OCI-LY3 (cell line): ENCODE measurements around the gene EDRF1.

Source experiments
- H2AFZ ChIP-seq: fragments of 200-600, 300-600 bp; shearing (Covaris generic); 2 replicates; pipeline ENCODE4 v1.6.0; 2014; ENCODE audit warnings: antibody characterized with exemption, low read depth, low read length
- H3K27ac ChIP-seq: fragments of 200-600, 300-600 bp; sonication (generic); 2 replicates; pipeline ENCODE4 v1.5.1; 2014; ENCODE audit warnings: mild to moderate bottlenecking, low read length, moderate library complexity, mixed read lengths
- H3K27me3 ChIP-seq: fragments of 200-600, 300-600 bp; sonication (generic); 2 replicates; pipeline ENCODE4 v1.6.1; 2014; ENCODE audit warnings: low read depth, low read length, mixed read lengths
- H3K36me3 ChIP-seq: fragments of 200-600, 300-600 bp; sonication (generic); replicated peaks from 2 replicates; pipeline ENCODE3; 2014; ENCODE audit warnings: low read depth, low read length, mixed read lengths
- H3K4me1 ChIP-seq: fragments of 300-600, 200-600 bp; sonication (generic); 2 replicates; pipeline ENCODE4 v1.6.1; 2014; ENCODE audit warnings: low read length, mixed read lengths
- H3K4me2 ChIP-seq: fragments of 200-600, 300-600 bp; sonication (generic); 2 replicates; pipeline ENCODE4 v1.6.1; 2014; ENCODE audit warnings: low read length, mixed read lengths
- H3K4me3 ChIP-seq: fragments of 300-600, 200-600 bp; sonication (generic); 2 replicates; pipeline ENCODE4 v1.5.1; 2014; ENCODE audit warnings: antibody characterized with exemption, mild to moderate bottlenecking, low read length, moderate library complexity
- H3K79me2 ChIP-seq: fragments of 300-600, 200-600 bp; shearing (Covaris generic); 2 replicates; pipeline ENCODE4 v1.6.1; 2014; ENCODE audit warnings: mild to moderate bottlenecking, low read length, mixed read lengths
- H3K9ac ChIP-seq: fragments of 300-600, 200-600 bp; shearing (Covaris generic); 2 replicates; pipeline ENCODE4 v1.6.0; 2014; ENCODE audit warnings: mild to moderate bottlenecking, low read length, moderate library complexity
- H3K9me3 ChIP-seq: fragments of 200-600, 300-600 bp; shearing (Covaris generic); 2 replicates; pipeline ENCODE4 v1.6.1; 2014; ENCODE audit warnings: low read length, mixed read lengths; ENCODE audit not compliant: insufficient read depth
- H4K20me1 ChIP-seq: fragments of 200-600, 300-600 bp; sonication (generic); 2 replicates; pipeline ENCODE4 v1.6.1; 2016; ENCODE audit warnings: low read length, mixed read lengths; ENCODE audit not compliant: insufficient read depth
- CTCF ChIP-seq: fragments of 200-600, 300-600 bp; sonication (generic); IDR thresholded peaks from 2 replicates; pipeline ENCODE4 v1.5.1; 2014; ENCODE audit warnings: antibody characterized with exemption, low read length, low read depth
- EZH2phosphoT487 ChIP-seq: fragments of 200-600 bp; shearing (Covaris generic); IDR thresholded peaks from 2 replicates; pipeline ENCODE4 v1.6.1; 2018; ENCODE audit warnings: antibody characterized with exemption, mixed run types, low read depth

Gene EDRF1

GRCh38 chr10:125756853-125757487 lies 37.5 kb downstream of the EDRF1 start:
- H3K79me2 ChIP-seq: no peaks in the 10 kb centered on the region
- H3K4me3 ChIP-seq: no peak overlapping the region
- H3K4me2 ChIP-seq: no peak overlapping the region
- no peak overlapping the region for H3K9ac ChIP-seq
- no peak overlapping the region for H3K27ac ChIP-seq
- no peaks in the 10 kb centered on the region for H3K9me3 ChIP-seq
- no peaks in the 10 kb centered on the region for H3K27me3 ChIP-seq
- peaks cover 37% of the 10 kb centered on the region for H3K36me3 ChIP-seq
- H4K20me1 ChIP-seq: no peaks in the 10 kb centered on the region
- H2AFZ ChIP-seq: no peak overlapping the region
- no peaks in the 10 kb centered on the region for H3K4me1 ChIP-seq
- TF ChIP-seq EZH2phosphoT487: no peak
- TF ChIP-seq CTCF: no peak

GRCh38 chr10:125757742-125758141 lies 38.2 kb downstream of the EDRF1 start:
- no peaks in the 10 kb centered on the region for H4K20me1 ChIP-seq
- TF ChIP-seq EZH2phosphoT487 (no peak), CTCF (no peak)
- no peaks in the 10 kb centered on the region for H3K4me1 ChIP-seq
- H3K36me3 ChIP-seq: peaks cover 32% of the 10 kb centered on the region
- H2AFZ ChIP-seq: no peak overlapping the region
- H3K9me3 ChIP-seq: no peaks in the 10 kb centered on the region
- no peaks in the 10 kb centered on the region for H3K79me2 ChIP-seq
- H3K27me3 ChIP-seq: no peaks in the 10 kb centered on the region
- H3K9ac ChIP-seq: no peak overlapping the region
- no peak overlapping the region for H3K4me3 ChIP-seq
- no peak overlapping the region for H3K27ac ChIP-seq
- H3K4me2 ChIP-seq: no peak overlapping the region

- H3K36me3 ChIP-seq: peaks cover 32% of the 10 kb centered on the region
- no peak overlapping the region for H3K4me3 ChIP-seq
- H3K4me2 ChIP-seq: no peak overlapping the region
- H3K4me1 ChIP-seq: no peaks in the 10 kb centered on the region
- H3K9ac ChIP-seq: no peak overlapping the region
- no peak overlapping the region for H3K27ac ChIP-seq
- H4K20me1 ChIP-seq: no peaks in the 10 kb centered on the region
- H2AFZ ChIP-seq: no peak overlapping the region
- H3K27me3 ChIP-seq: no peaks in the 10 kb centered on the region
- no peak for TF ChIP-seq CTCF
- no peak for TF ChIP-seq EZH2phosphoT487
- H3K9me3 ChIP-seq: no peaks in the 10 kb centered on the region
- no peaks in the 10 kb centered on the region for H3K79me2 ChIP-seq
These were observed 42.5 kb downstream of the EDRF1 start for GRCh38 chr10:125761961-125762360.

GRCh38 chr10:125762692-125763648 lies 43.5 kb downstream of the EDRF1 start:
- TF ChIP-seq CTCF: no peak
- no peak for TF ChIP-seq EZH2phosphoT487
- Histone ChIP-seq H3K36me3 (peaks cover 32% of the 10 kb centered on the region), H3K27me3 (no peaks in the 10 kb centered on the region), H3K27ac (no peak overlapping the region), H3K79me2 (no peaks in the 10 kb centered on the region), H2AFZ (no peak overlapping the region), H3K9me3 (no peaks in the 10 kb centered on the region), H3K9ac (no peak overlapping the region), H3K4me2 (no peak overlapping the region), H4K20me1 (no peaks in the 10 kb centered on the region), H3K4me3 (no peak overlapping the region), H3K4me1 (no peaks in the 10 kb centered on the region)
